Uterus (tissue), 2 donors: ENCODE data around the gene TCAF1.
A peak's percentile ranks its signal among the peaks of the same experiment; 100 is the strongest.

Source experiments
- CTCF ChIP-seq, 4 experiments: fragments of 200-600 bp in 2 of 4; fragments of 450-650 bp in 2 of 4; sonication (generic) in 2 of 4; IDR thresholded peaks; one replicate each; pipeline ENCODE4 v1.5.1; 2016 to 2019; ENCODE audit warnings: antibody characterized with exemption in 4 of 4, mild to moderate bottlenecking in 2 of 4, moderate library complexity in 1 of 4
- POLR2A ChIP-seq, 2 donors: fragments of 450-650 bp; IDR thresholded peaks; one replicate each; pipeline ENCODE4 v1.6.1; 2016; ENCODE audit warnings: antibody characterized with exemption in 2 of 2, mild to moderate bottlenecking in 1 of 2, moderate library complexity in 1 of 2

- peak in 3 of 4 experiments; percentile 19 to 33 (median 20) for TF ChIP-seq CTCF (IDR thresholded peaks at IDR 0.05)
- peak; percentile 77 to 85 for TF ChIP-seq POLR2A (IDR thresholded peaks at IDR 0.05)
Observed at GRCh38 chr7:143901668-143902331, at the start of gene TCAF1.
